ENCODE measurements around the gene YPEL4. TPM values are rescaled to one million over a fixed set of nuclear protein-coding genes. Genes with fewer than 3 reads are reported as not detected.

The YPEL4 gene
- total RNA-seq, 2 donors from 2014 or later = 1.1 to 1.3 TPM

DNA sequence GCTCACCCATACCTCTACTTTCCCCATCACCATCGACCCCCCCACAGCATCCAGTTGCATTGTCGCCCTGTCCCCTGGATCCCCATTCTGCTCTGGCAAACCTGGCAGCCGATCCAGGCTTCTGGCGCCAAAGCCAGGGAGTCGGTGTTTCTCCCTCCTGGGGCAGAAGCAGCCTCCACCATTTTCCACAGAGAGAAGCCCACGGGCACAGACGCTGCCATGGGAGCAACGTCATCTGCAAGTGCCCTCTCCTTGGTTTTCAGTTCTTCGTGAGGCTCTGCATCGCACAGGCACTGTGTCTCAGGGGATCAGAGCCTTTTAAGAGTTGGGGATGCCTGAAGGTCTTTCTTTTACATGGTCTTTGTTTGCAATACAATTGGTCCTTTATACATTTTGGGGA, 2.3 kb downstream of the YPEL4 start:
- DNase-seq (no peak), ATAC-seq (replicated peaks in 1 of 2) (no peak)
- peak overlapping the region in 1 of 2 donors; percentile 93 for H3K4me3 Mint-ChIP-seq
- H3K4me1 Mint-ChIP-seq (ENCODE audit: low read depth) = peaks cover 48% of the 10 kb centered on the region
- H3K27ac Mint-ChIP-seq = no peak overlapping the region
- H3K27me3 Mint-ChIP-seq (ENCODE audit: low read depth) = peaks cover 49% of the 10 kb centered on the region
- no peaks in the 10 kb centered on the region for H3K9me3 Mint-ChIP-seq
- H3K36me3 Mint-ChIP-seq (ENCODE audit: insufficient read depth in 2 of 2) = no peaks in the 10 kb centered on the region

DNA sequence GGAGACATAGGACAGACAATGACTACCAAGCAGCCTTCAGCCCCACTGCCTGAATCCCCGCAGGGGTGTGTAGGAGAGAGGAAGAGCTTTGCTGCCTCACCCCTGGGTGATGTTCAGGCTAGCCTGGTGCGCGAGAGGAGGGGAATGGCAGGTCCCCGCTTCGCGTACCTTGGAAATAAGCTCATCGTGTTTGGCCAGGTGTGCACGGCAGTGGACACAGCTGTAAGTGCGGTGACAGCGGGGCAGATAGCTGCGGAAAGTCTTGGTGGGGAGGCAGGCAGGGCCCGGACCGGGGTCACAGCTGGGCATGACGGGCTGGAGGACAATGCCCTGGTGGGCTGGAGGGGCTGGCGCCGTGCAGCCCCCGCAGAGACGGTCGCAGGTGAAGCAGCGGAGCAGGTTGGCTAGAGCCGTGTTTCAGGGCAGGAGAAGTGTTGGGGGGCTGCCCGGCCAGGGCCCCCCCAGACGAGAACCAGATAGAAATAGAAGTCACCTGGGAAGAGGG, 2.9 kb downstream of the YPEL4 start:
- H3K27me3 Mint-ChIP-seq (ENCODE audit: low read depth) = peaks cover 49% of the 10 kb centered on the region
- peaks cover 46% of the 10 kb centered on the region for H3K4me1 Mint-ChIP-seq (ENCODE audit: low read depth)
- no peaks in the 10 kb centered on the region for H3K9me3 Mint-ChIP-seq

DNA sequence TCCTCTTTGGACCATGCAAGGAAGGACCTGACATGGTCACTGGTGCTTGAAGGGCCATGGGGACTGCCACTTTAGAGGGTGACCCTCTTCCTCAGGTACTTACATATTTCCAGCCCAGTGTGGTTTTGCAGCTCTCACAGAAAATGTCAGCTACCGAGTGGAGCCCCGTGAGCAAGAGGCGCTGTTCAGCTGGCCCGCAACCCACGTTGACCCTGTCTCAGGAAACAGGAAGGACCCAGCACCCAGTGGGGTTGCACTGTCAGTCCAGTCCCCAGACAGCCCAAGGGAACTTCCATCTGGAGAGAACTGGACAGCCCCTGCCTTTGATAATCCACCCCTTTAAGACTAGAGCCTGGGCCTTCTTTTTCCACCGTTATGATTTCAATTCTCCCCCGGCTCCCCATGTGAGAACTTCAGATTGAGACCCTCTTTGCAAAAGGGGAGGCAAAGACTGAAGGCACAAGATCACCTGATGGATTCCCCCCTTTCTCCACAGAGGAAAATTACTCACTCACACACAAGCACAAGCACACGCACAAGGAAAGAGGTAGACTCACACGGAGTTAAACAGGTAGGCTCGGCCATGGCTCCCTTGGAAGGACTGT, 3.4 kb downstream of the YPEL4 start:
- H3K36me3 Mint-ChIP-seq (ENCODE audit: insufficient read depth in 2 of 2) = no peaks in the 10 kb centered on the region
- peaks cover 49% of the 10 kb centered on the region for H3K27me3 Mint-ChIP-seq (ENCODE audit: low read depth)

More for the DNA sequence above, 2.9 kb downstream of the YPEL4 start:
- ATAC-seq (replicated peaks in 1 of 2) = no peak
- no peak for DNase-seq
- H3K36me3 Mint-ChIP-seq (ENCODE audit: insufficient read depth in 2 of 2) = no peaks in the 10 kb centered on the region
- no peak overlapping the region for H3K27ac Mint-ChIP-seq
- peak overlapping the region; percentile 29 to 72 for H3K4me3 Mint-ChIP-seq

DNA sequence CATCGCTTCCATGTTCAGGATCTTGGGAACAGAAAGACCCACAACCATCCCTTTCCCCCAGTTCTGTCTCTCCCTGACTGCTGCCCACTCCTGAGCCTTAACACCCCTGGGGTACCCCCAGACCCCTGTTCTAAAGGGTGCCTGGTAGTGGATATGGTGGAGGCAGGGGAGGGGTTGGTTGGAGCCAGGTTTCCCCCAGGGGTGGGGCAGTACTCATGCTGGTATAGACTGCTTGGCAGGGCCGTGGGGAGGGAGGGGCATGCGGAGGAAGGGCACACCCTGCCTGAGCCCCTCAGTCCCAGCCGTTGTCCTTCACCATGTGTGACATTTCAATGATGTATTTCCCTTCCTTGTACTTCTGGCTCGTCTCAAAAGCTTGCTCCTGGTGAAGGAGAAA, 4.0 kb downstream of the YPEL4 start:
- H3K36me3 Mint-ChIP-seq (ENCODE audit: insufficient read depth in 2 of 2) = no peaks in the 10 kb centered on the region
- no peak overlapping the region for H3K4me3 Mint-ChIP-seq
- H3K4me1 Mint-ChIP-seq (ENCODE audit: low read depth) = peaks cover 46% of the 10 kb centered on the region
- ATAC-seq (replicated peaks in 1 of 2) (no peak), DNase-seq (no peak)
- no peaks in the 10 kb centered on the region for H3K9me3 Mint-ChIP-seq
- peaks cover 49% of the 10 kb centered on the region for H3K27me3 Mint-ChIP-seq (ENCODE audit: low read depth)
- no peak overlapping the region for H3K27ac Mint-ChIP-seq

More for the DNA sequence above, 3.4 kb downstream of the YPEL4 start:
- Mint-ChIP-seq H3K27ac (no peak overlapping the region), H3K4me1 (ENCODE audit: low read depth) (peaks cover 46% of the 10 kb centered on the region), H3K9me3 (no peaks in the 10 kb centered on the region), H3K4me3 (peak overlapping the region; percentile 29 to 72)
- DNase-seq (no peak), ATAC-seq (replicated peaks in 1 of 2) (no peak)

DNA sequence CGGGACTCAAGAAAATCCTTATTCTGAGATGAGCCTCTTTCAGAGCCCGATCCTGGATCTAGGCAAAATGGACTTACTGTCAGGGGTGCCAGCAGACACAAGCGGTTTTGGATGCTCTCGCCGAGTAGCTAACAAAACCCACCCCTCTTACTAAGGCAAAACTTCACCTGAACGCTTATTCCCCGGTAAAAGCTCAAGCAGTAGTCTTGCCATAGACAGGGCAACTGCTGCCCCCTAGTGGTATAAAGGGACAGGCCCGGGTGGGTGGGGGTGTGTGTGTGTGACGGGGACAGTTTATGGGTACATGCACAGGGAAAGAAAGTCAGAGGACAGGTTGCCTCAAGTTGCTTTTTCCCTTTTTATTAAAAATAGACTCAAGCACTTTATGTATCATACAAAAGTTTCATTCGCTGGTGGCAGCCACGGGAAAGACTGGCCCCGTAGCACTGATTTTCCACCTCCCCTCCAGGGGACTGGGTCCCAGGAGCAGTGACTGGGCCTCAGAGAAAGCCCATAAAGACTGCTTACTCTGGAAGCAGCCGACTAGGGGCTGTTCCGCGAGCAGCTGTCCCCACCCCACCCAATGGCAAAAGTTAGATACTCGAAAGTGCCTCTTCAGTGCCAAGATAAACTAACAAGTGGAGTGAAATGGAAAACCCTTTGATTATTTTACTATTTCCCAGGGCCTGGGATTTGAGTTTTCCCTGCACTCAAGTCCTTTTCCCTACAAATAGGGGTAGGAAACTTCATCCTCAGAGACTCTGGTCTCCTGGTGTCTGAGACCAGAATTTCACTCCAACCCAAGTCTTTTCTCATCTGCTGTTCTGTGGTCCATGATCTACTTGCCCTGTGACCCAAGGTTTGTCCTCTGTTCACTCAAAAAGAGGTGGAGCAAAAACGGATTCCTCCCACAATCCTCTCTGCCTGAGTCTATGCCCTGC, 4.7 kb downstream of the YPEL4 start:
- H3K27me3 Mint-ChIP-seq (ENCODE audit: low read depth) = peaks cover 49% of the 10 kb centered on the region

DNA sequence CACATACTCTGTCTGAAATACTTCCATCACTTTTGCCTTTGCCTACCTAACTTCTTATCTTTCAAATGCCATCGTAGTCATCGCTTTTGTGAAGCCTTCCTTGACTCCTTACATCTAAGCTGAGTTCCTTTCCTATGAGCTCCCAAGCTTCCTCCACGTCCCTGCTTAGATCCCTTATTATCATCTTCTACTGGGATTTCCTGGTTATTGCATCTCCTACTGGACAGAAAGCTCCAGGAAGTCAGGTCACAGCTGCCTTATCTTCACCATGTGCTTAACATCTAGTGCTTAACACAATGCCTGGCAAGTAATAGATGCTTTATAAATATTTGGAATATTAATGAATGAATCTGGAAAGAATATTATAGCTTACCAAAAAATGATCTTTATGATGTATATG, 5.9 kb downstream of the YPEL4 start:
- peaks cover 46% of the 10 kb centered on the region for H3K27me3 Mint-ChIP-seq (ENCODE audit: low read depth)
- DNase-seq (no peak), ATAC-seq (replicated peaks in 1 of 2) (no peak)
- peaks cover 35% of the 10 kb centered on the region for H3K4me1 Mint-ChIP-seq (ENCODE audit: low read depth)
- H3K9me3 Mint-ChIP-seq = no peaks in the 10 kb centered on the region
- no peak overlapping the region for H3K27ac Mint-ChIP-seq
- peaks cover 0 to 2% of the 10 kb centered on the region in 2 donors for H3K36me3 Mint-ChIP-seq (ENCODE audit: insufficient read depth in 2 of 2)
- no peak overlapping the region for H3K4me3 Mint-ChIP-seq

More for the DNA sequence above, 4.7 kb downstream of the YPEL4 start:
- Mint-ChIP-seq H3K27ac (no peak overlapping the region), H3K4me3 (no peak overlapping the region), H3K9me3 (no peaks in the 10 kb centered on the region), H3K36me3 (ENCODE audit: insufficient read depth in 2 of 2) (no peaks in the 10 kb centered on the region), H3K4me1 (ENCODE audit: low read depth) (peaks cover 43% of the 10 kb centered on the region)
- ATAC-seq (replicated peaks in 1 of 2) = peak; percentile 83 to 84
- DNase-seq = peak; percentile 88 to 91

DNA sequence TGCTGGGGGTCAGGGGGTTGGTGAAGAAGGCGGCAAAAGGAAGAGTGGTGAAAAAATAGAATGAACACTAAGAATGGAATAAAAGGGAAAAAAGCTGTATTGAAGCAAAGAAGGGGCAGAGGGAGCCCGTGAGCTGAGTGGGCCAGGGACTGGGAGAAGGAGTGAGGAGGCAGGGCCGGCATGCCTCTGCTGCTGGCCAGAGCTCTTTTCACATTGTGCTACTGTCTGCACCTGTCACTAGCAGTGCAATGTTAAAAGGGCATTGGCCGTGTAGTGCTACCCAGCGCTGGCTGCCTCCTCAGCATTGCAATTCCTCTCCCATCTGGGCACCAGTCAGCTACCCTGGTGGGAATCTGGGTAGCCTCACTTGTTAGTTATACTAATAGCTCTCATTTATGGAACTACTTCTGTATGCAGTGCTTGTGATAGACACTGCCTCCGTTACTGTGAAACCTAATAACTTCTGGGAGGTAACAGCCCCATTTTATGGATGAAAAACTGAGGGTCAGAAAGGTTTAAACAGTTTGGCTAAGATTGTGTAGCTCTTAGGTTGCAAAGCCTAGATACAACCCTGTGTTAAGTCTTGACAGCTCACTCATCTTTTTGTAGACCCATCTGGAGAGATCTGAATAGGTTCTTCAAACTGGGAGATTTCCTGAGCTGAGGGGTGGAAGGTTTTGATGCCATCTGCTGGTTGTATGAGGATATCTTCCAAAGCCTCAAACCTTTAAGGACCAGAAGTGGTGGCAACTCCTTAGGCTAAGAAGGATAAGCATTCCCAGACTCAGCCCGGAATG, 8.5 kb downstream of the YPEL4 start:
- ATAC-seq (replicated peaks in 1 of 2) = no peak
- H3K36me3 Mint-ChIP-seq (ENCODE audit: insufficient read depth in 2 of 2) = peaks cover 1 to 2% of the 10 kb centered on the region in 2 donors
- peaks cover 36% of the 10 kb centered on the region for H3K27me3 Mint-ChIP-seq (ENCODE audit: low read depth)
- no peak overlapping the region for H3K27ac Mint-ChIP-seq
- peaks cover 22% of the 10 kb centered on the region for H3K4me1 Mint-ChIP-seq (ENCODE audit: low read depth)
- DNase-seq = no peak
- no peak overlapping the region for H3K4me3 Mint-ChIP-seq
- H3K9me3 Mint-ChIP-seq = no peaks in the 10 kb centered on the region

DNA sequence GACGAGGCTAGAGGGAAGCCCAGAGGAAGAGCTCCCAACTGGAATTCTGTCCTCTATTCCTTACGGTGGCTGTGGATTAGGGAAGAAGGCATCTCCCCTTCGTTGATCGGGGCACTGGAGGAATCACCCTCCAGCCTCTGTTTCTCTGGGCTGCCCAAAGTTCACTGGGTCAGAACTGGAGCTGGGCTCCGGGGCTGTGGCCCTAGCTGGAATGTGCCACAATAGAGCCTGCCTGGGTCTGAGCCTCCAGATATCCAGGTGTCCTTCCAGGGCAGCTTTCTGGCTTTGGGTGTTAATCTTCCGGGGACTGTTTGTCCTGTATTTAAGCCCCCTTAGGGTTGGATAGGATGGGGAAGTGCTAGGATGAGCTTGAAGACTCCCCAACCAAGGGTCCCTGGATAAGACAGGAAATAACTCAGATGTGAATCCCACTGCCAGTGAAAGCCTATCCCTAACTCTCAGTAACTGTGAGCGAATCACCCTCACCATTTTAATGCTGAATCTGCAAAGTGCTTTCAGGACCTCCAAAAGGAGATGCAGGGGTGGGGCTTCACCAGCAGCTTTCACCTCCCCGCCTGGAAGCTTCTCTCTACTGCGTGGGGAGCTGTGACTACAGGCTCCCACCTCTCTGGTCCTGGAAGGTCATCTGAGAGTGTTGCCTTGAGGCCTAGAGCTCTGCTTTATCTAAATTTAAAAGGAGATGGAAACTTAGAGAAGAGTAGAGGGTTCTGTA, 9.5 kb downstream of the YPEL4 start:
- Mint-ChIP-seq H3K4me1 (ENCODE audit: low read depth) (peaks cover 16% of the 10 kb centered on the region), H3K36me3 (ENCODE audit: insufficient read depth in 2 of 2) (peaks cover 1 to 2% of the 10 kb centered on the region in 2 donors), H3K27me3 (ENCODE audit: low read depth) (peaks cover 28% of the 10 kb centered on the region), H3K27ac (no peak overlapping the region), H3K9me3 (no peaks in the 10 kb centered on the region), H3K4me3 (peak overlapping the region in 1 of 2 donors; percentile 94)
- ATAC-seq (replicated peaks in 1 of 2) (no peak), DNase-seq (no peak)

DNA sequence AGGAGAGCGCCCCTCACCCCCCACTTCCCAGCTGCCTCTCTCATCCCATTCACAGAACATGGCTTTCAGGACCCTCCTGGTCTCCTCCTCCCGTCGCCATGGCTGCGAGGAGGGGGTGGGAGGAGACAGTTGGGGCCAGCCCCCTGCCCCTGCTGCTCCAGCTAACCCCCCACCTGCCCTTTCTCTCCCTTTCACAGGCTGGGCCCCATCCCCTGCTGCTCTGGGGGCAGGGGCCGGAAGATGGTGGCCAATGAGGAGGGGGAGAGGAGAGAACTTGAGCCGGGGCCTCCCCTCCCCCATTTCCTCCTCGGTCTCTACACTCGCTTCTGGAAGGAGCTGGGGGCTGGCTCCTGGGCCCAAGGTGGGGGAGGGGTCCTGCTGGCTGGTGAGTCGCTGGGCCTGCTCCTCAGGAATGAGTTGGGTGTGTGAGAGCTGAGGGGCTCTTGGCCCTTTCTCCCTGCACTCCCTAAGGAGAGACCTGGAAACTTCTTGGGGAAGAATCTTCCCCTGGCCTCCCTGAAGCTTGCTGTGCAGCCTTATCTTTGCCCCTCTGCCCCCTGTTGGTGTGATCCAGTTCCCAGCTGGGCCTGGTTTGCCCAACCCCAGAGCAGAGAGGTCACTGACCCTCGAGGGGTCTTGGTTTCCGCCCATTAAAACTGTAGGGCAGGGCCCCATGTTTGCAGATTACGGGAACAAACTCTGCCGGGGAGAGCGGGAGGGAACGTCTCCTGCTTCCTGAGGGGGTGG, 10.2 kb downstream of the YPEL4 start:
- no peak for DNase-seq
- Mint-ChIP-seq H3K36me3 (ENCODE audit: insufficient read depth in 2 of 2) (peaks cover 1 to 2% of the 10 kb centered on the region in 2 donors), H3K4me3 (peak overlapping the region; percentile 81 to 94), H3K4me1 (ENCODE audit: low read depth) (peaks cover 16% of the 10 kb centered on the region), H3K9me3 (no peaks in the 10 kb centered on the region), H3K27ac (no peak overlapping the region), H3K27me3 (ENCODE audit: low read depth) (peaks cover 28% of the 10 kb centered on the region)
- ATAC-seq (replicated peaks in 1 of 2) = peak; percentile 20 to 34

DNA sequence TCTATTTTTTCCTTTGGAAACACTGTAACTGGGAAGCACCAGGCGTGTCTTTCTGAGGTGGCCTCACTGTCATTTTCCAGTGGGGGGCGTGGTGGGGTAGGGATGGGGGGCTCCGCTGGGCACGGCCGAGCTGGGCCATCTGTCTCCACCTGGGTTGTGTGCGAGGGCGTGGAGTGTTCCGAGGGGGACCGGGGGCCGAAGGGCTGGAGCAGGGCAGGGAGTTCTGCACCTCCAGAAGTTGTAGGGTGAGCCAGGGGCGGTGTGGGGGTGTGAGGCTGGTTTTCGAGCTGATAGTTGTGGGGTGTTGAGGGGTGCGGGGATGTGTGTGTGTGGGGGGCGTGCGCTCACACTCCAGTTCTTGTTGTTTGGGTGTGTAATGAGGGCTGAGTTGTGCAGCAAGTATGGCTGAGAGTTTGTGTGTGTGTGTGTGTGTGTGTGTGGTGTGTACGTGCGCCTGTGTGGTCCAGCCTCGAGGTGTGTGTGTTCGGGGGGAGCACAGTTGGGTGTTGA, 10.8 kb downstream of the YPEL4 start:
- DNase-seq (no peak), ATAC-seq (replicated peaks in 1 of 2) (peak; percentile 49 to 53)
- Mint-ChIP-seq H3K27me3 (ENCODE audit: low read depth) (peaks cover 32% of the 10 kb centered on the region), H3K9me3 (no peaks in the 10 kb centered on the region), H3K4me1 (ENCODE audit: low read depth) (peaks cover 16% of the 10 kb centered on the region), H3K4me3 (peak overlapping the region; percentile 81 to 94), H3K36me3 (ENCODE audit: insufficient read depth in 2 of 2) (peaks cover 1 to 2% of the 10 kb centered on the region in 2 donors), H3K27ac (no peak overlapping the region)

DNA sequence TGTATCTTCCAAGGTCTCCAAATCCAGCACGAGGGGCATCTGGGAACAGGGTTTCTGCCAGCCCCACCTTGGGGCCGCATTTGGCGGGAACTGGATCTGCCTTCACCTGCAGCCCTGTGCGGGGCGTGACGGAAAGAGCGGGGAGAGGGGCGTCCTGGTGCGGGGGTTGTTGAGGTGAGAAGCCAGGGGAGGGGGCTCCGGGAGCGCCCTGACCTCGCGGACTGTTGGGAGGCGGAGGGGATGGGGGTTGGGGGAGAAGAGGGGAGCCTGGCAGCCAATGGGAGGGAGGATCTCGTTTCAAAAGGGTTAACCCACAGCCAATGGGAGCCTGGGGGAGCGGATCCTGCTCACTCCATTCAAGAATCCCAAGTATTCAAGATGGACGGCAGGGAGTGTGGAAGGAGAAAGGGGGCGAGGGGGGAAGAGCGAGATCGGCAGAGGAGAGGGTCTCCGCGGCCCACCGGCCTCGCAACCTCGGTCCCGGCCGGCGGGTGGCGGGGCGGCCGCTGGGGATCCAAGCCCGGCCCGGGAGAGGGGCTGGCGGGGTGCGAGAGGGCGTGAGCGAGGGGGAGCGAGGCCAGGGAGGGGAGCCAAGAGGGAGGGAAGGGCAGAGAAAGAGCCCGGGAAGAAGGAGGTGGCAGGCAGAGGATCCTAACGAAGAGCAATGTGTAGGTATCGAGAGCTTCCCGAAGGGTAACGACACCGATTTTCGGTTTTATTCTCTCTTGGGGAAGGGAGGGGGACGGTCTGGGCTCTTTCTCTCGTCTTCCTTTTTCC, 11.5 kb downstream of the YPEL4 start:
- Mint-ChIP-seq H3K9me3 (no peaks in the 10 kb centered on the region), H3K4me1 (ENCODE audit: low read depth) (peaks cover 16% of the 10 kb centered on the region), H3K4me3 (peak overlapping the region; percentile 81 to 94), H3K27ac (no peak overlapping the region), H3K27me3 (ENCODE audit: low read depth) (peaks cover 36% of the 10 kb centered on the region), H3K36me3 (ENCODE audit: insufficient read depth in 2 of 2) (peaks cover 1 to 2% of the 10 kb centered on the region in 2 donors)
- DNase-seq (no peak), ATAC-seq (replicated peaks in 1 of 2) (peak; percentile 57 to 58)
